Activated T-cell treated with anti-CD3 and anti-CD28 coated beads for 48 hours (primary cell): ENCODE results near the gene FAM3A.

Experiments used
- DNase-seq: peaks from one replicate; pipeline ENCODE4 v3.0.0-alpha.2; 2020; ENCODE audit warnings: low read depth

FAM3A gene

DNA sequence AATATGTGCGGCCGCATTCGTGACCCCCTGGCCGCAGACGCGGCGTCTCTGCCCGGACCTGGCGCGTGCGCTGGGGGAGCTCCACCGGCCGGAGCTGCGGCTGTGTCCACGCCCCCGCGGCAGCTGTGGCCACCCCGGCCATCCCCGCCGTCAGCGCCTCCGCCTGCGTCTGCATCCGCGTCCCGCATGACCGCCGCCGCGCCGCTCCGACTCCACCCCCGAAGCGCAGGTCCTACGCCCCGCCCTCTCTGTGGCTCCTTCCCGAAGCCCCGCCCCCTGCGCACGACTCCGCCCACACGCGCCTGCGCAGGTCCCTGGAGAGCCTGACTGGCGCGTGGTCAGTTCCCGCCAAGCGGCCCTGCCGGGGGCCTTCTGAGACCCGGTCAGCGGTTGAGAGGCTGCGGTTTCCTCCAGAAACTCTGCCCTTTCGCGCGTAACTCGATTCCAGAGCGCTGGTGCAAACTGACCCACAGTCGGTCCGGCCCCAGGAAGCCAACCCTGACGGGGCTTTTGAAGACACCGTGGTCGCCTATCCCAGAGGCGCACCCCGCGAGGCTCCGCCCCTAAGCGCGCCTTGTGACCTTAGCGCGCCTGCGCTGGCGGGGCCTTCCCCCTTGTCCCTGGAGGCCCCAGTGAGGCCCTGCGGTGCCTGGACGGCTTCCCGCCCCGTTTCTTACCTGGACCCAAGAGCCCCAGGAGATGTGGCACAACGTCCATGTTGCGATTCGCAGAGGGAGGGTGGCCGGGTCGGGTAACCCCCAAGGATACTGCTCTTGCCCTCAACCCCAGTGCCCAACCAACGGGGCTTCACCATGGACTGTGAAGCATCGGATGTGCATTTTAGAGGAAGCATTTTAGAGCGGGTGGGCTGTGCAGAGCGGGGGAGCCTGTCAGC is 37.1 kb downstream of the FAM3A start, which contains the start of gene LAGE3:
Gene LAGE3, minus strand, starts transcription at position 554 of the 895 bp plus-strand sequence. Its CDS starts 366 bp downstream, at position 188.
- DNase-seq = peak; percentile 94

DNA sequence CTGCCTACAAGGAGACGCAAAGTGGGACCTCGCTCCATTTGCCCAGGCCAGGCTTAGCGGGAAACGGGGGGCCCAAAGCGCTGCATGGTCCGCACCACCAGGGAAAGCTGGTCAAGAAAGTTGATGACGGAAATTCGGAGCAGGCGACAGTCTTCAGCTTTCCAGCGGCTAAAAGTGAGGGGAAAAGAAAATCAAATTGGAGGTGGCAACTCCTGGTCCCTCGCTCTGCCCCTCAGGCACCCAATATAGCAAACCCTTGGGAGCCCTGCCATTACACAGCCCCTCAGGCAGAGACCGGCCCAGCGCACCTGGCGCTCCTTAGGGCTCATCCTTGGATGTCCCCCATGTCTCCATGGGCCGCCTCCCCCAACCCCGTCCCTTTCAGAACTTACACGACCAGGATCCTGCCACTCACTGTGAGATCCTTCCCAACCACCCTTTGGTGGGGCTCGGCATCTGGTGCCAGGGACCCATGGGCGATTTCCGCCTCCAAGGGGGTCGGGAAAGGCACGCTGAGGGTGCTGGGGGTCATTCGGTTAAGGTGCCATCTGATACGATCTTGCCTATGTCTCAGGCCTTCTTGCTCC is 38.0 kb downstream of the FAM3A start:
- no peak for DNase-seq

DNA sequence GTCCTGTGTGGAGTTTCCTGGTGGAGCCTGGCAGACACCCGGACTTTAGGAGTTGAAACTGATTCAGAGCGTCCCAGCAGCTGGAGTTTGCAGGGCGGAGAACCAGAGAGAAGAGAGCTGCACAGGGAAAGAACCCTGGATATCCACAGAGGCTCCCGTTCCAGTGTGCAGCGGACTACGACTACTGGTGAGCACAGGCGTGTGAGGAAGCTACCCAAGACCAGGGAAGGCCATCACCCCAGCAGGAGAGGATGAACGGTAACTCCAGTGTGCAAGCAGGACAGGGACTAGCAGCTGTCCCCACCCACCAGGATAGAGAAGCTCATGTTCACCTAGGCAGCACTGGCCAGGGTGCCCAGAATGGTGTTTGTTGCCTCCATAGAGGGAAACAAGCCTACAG is 39.2 kb downstream of the FAM3A start:
- no peak for DNase-seq

DNA sequence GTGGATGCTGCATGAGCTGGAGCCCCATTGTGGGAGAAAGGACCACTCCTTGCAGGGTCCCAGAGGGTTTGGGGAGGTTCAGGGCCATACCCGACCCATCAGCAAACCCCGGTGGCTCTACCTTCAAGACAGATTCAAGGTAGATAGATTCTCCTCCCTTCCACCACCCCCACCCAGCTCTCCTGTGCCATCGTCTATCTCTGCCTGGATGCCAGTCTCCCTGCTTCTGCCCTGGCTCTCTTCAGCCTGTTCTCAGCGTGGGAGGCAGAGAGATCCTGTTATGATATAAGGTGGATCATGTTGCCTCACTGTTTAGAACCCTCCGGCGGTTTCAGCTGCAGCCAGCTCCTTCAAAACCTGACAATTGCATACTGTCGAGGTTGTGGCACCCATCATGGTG is 42.3 kb downstream of the FAM3A start:
- no peak for DNase-seq

- no peak for DNase-seq
Observed at GRCh38 chrX:154472685-154473632, 43.1 kb downstream of the FAM3A start.

DNA sequence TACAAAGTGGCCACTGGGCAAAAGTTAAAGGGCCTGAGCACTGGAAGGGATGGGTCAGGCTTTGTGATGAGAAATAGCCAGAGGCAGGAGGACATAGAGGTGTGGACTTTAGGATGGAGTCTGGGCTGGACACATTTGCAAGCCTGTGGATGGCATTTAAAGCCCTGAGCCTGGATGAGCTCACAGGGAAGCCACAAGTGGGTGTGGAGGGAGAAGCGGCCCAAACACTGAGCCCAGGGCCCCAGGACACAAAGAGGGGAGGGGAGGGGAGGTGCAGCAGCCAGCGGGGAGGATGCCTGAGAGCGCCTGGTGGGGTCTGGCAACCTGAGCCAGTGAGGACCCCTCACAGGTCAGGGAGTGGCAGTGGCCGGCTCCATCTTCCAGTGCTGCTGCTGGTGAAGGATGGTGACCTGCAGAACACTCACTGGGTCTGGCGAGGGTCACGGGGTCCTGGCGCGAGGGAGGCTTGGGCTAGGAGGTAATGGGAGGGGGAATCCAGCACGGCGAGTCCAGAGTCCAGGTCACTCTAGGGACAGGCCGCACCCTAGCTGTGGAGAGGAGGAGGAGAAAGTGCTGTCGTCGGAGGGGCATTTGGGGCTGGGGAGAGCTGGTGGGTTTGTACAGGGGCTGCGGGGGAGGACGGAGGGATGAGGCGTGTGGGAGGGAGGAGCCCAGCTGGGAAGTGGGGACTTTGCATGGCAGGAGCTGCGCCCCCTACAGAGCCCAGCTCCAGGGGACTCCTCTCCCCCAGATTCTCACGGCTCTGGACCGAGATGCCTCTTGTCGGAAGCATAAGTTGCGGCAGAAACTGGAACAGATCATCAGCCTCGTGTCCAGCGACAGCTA is 44.0 kb downstream of the FAM3A start:
- DNase-seq = no peak

DNA sequence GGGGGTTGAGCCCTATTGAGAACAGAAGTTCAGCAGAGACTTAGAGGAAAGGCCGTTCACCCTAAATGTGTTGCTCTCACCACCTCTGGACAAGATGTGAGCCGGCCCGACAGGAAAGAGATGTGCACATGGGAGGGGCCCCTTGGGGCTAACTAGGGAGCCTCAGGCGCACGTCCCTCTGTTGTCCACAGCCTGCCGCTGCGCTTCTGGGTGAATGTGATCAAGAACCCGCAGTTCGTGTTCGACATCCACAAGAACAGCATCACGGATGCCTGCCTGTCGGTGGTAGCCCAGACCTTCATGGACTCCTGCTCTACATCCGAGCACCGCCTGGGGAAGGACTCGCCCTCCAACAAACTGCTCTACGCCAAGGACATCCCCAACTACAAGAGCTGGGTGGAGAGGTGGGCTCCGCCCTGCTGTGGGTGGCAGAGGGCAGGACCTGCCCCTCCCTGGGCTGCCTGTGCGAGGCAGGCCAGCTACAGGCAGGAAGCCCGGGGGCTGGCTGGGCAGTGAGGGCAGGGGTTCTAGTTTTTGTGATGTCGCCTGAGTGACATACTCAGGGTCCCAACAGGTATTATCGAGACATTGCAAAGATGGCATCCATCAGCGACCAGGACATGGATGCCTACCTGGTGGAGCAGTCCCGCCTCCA is 45.0 kb downstream of the FAM3A start:
- no peak for DNase-seq

- no peak for DNase-seq
Observed at GRCh38 chrX:154470434-154470833, 45.6 kb downstream of the FAM3A start.

DNA sequence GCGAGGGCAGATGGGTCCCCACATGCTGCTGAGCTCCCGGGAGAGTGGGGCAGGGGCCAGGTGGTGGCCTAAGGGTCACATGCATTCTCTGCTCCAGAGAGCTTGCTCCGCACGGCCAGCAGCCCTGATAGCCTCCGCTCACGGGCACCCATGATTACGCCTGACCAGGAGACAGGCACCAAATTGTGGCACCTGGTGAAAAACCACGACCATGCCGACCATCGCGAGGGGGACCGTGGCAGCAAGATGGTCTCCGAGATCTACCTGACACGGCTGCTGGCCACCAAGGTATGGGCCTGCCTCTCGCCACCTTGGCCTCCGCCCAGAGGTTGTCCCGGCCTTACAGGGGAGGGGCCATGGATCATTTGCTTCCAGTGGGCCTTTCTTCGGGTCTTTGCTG is 46.2 kb downstream of the FAM3A start:
- DNase-seq = no peak

- no peak for DNase-seq
Observed at GRCh38 chrX:154469114-154469513, 46.9 kb downstream of the FAM3A start.

DNA sequence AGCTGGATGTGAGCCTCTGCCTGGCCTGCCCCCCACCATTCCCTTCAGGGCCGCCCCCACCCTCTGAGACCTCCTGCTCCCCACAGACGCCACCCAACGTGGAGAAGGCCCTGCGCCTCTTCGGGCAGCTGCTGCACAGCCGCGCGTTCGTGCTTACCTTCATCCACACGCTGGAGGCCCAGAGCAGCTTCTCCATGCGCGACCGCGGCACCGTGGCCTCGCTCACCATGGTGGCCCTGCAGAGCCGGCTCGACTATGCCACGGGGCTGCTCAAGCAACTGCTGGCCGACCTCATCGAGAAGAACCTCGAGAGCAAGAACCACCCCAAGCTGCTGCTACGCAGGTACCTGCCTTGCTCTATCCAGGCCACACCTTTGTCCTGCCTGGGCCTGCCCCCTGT is 47.8 kb downstream of the FAM3A start:
- DNase-seq = no peak

DNA sequence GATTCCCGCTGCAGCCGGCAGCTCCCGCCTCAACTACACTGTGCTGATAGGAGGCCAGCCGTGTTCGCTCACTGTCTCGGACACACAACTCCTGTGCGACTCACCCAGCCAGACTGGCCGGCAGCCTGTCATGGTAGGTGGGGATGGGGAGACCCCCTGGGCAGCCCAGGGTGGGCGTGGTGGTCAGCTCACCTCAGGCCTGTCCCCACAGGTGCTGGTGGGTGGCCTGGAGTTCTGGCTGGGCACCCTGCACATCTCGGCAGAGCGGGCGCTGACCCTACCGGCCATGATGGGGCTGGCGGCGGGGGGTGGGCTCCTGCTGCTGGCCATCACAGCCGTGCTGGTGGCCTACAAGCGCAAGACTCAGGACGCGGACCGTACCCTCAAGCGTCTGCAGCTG is 48.5 kb downstream of the FAM3A start:
- no peak for DNase-seq

- no peak for DNase-seq
Observed at GRCh38 chrX:154466907-154467306, 49.1 kb downstream of the FAM3A start.

DNA sequence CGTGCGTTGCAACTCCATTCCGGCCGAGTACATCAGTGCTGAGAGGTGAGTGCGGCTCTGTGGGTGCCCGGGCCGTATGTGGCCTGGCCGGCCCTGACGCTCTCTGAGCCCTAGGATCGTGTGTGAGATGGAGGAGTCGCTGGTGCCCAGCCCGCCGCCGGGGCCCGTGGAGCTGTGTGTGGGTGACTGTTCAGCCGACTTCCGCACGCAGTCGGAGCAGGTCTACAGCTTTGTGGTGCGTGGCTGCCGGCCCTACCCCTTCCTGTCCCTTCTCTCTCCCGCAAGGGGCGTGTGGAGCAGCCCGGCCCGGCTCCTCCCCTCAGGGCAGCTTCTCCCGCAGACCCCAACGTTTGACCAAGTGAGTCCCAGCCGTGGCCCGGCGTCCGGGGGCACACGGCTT is 50.0 kb downstream of the FAM3A start:
- DNase-seq = no peak

- no peak for DNase-seq
Observed at GRCh38 chrX:154465601-154466000, 50.4 kb downstream of the FAM3A start.

DNA sequence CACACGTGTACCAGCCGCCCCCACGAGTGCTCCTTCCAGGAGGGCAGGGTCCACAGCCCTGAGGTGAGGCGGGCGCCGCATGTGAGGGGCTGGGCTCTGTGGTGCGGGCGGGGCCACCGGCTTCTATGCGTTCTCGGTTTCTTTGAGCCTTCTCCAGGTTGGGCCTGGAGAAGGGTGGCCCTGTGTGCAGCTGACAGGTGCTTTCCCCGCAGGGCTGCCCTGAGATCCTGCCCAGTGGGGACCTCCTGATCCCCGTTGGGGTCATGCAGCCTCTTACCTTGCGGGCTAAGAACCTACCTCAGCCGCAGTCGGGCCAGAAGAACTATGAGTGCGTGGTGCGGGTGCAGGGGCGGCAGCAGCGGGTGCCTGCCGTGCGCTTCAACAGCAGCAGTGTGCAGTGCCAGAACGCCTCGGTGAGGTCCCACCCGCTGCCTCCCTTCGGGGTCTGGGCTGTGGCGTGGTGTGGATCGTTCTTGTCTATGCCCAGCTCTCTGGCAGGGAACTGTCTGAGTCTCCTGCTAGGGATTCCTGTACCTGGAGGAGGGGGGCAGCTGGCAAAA is 51.1 kb downstream of the FAM3A start:
- no peak for DNase-seq

DNA sequence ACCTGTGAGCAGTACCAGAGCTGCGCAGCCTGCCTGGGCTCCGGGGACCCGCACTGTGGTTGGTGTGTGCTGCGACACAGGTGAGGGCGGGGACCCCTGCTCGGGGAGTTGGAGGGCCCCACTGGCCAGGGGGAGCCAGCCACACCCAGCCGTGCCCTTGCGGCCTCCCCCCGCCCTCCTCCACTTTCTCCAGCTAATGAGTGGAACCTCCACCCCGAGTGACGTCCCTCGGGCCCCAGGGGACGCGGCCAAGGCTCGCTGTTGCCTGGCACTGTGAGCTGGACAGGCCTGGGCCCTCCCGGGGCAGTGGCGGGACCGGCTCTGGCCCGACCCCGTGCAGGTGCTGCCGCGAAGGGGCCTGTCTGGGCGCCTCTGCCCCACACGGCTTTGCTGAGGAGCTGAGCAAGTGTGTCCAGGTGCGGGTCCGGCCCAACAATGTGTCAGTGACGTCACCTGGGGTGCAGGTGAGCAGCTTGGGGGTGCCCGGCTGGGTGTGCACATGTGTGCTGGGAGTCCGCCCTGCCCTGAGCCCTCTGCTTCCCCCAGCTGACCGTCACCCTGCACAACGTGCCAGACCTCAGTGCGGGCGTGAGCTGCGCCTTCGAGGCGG is 52.3 kb downstream of the FAM3A start:
- DNase-seq = no peak

DNA sequence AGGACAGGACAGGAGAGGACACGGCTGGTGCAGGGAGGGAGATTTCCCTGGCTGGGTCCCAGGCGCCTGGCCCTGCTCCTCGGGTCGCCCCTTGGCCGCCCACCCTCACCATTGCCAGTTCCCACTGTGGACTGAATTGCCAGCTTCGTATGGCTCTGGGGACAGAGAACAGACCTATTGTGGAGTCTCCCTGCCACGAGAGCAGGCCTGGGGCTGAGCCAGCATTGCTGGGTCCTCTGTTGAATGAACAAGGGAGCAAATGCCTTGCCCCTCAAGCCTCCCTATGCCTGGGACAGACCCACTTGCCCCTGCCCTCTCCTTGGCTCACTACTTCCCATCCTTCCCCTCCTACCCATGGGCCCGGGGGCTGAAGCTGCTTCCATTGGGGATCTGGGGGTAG is 53.6 kb downstream of the FAM3A start:
- no peak for DNase-seq

GRCh38 chrX:154460326-154460725 is 55.7 kb downstream of the FAM3A start:
- no peak for DNase-seq

- no peak for DNase-seq
Observed at GRCh38 chrX:154459832-154460231, 56.2 kb downstream of the FAM3A start.
